Effector CD8-positive, alpha-beta T cell (primary cell): ENCODE measurements around the gene BMPER.

ENCODE experiments used
- DNase-seq: peaks from one replicate; lab custom pipeline; 2025; lab: John Stamatoyannopoulos, UW

Gene BMPER

GRCh38 chr7:34062826-34063225 lies 157.5 kb downstream of the BMPER start:
- no peak for DNase-seq

- DNase-seq = no peak
Measured at GRCh38 chr7:34064519-34065158, 159.3 kb downstream of the BMPER start.

GRCh38 chr7:34066411-34066810 lies 161.1 kb downstream of the BMPER start:
- no peak for DNase-seq

- DNase-seq = no peak
Measured at GRCh38 chr7:34067005-34067778, 161.9 kb downstream of the BMPER start.

GRCh38 chr7:34069676-34070075 lies 164.3 kb downstream of the BMPER start:
- no peak for DNase-seq

- DNase-seq = no peak
Measured at GRCh38 chr7:34070511-34071323, 165.4 kb downstream of the BMPER start.

- no peak for DNase-seq
Measured at GRCh38 chr7:34073676-34074075, 168.3 kb downstream of the BMPER start.

- no peak for DNase-seq
Measured at GRCh38 chr7:34074421-34074820, 169.1 kb downstream of the BMPER start.

- no peak for DNase-seq
Measured at GRCh38 chr7:34075523-34076370, 170.4 kb downstream of the BMPER start.

GRCh38 chr7:34077168-34077567 lies 171.8 kb downstream of the BMPER start:
- no peak for DNase-seq

GRCh38 chr7:34078864-34079263 lies 173.5 kb downstream of the BMPER start:
- DNase-seq = no peak

GRCh38 chr7:34080513-34080912 lies 175.2 kb downstream of the BMPER start:
- no peak for DNase-seq

- no peak for DNase-seq
Measured at GRCh38 chr7:34081935-34082334, 176.6 kb downstream of the BMPER start.

- DNase-seq = no peak
Measured at GRCh38 chr7:34083440-34083839, 178.1 kb downstream of the BMPER start.

- no peak for DNase-seq
Measured at GRCh38 chr7:34084651-34085050, 179.3 kb downstream of the BMPER start.

- no peak for DNase-seq
Measured at GRCh38 chr7:34086064-34086463, 180.7 kb downstream of the BMPER start.

GRCh38 chr7:34086981-34087380 lies 181.6 kb downstream of the BMPER start:
- DNase-seq = no peak

- no peak for DNase-seq
Measured at GRCh38 chr7:34087892-34088891, 182.9 kb downstream of the BMPER start.

- DNase-seq = no peak
Measured at GRCh38 chr7:34090816-34091215, 185.5 kb downstream of the BMPER start.

- no peak for DNase-seq
Measured at GRCh38 chr7:34091321-34091917, 186.1 kb downstream of the BMPER start.
